HG02623 (cell line): ENCODE measurements around the gene PPP4R3A.
"Not testable (repeated sequence)": the region's sequence is repeated elsewhere in the genome, so short reads cannot be mapped to it uniquely, and the experiment has no call there.

ENCODE experiments used
- ATAC-seq: cut with Tn5 transposase; IDR thresholded peaks from one replicate; pipeline ENCODE4 v1.9.1; 2021; ENCODE audit warnings: moderate library complexity; ENCODE audit not compliant: unreplicated experiment

PPP4R3A gene

DNA sequence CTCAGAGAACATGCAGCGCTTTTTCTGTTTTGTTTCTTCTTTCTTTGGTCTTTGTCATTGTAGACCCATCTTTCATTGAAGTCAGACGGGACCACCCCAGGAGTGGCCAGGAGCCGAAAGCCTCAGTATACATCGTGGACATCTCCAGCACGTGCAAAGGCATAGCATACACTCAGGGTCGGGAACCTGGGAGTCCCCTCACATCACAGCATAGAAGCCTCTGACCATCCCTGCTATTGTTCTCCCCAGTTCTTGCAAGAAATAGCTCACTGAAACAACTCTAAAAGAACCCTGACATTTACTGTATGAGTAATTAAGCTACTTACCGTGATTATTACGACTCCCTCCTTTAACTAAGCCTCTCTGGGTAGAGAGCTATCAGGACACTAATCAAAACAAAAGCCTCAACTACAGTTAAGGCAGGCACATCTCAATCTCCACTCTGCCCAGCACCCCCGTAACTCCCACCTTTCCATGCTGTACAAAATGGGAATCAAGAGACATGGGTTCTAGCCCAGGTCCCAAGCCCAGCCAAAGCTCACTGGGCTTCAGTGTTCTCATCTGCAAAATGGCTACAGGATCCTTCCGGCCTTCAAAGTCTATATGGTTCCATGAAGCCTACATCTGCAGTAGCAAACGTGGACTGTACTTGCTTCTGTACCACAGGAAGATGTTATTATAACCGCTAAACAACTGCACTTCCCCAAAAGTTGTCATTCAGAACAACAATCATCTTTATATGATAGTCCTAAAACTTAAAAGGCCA, 99.2 kb downstream of the PPP4R3A start:
- no peak for ATAC-seq

DNA sequence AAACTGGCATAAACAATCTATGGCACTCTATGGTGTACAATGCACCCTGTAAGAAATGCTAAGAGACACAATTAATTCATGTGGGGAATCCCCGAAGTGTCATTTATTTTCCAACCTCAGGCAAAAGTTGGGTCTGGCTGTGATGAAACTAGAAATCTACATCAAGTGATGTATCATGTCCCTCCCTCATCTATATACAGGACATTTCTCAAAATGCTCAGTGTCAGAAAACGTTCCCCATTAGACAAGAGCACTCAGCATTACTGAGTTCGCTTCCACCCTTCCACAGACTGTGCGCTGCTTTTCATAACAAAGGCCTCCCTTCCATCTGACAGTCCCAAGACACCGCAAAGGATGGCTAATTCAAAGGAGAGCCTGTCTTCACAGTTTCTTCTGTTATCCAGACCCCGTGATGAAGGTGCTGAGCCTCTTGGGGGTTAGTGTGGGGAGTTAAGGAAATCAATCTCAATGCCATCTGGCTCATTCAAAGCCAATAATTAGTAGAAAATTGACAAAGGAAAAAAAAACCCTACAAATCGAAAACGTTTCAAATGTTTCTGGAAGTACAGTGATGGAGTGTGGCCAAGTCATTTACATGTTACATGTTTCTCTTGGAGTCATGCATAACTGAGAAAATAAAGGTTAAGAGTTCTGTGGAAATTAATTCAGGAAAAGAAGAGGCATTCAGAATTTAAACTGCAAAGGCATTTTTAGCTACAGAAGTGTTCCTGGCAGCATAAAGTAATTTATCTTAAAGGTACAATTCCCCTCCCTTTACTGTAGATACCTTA, 100.0 kb downstream of the PPP4R3A start:
- no peak for ATAC-seq

DNA sequence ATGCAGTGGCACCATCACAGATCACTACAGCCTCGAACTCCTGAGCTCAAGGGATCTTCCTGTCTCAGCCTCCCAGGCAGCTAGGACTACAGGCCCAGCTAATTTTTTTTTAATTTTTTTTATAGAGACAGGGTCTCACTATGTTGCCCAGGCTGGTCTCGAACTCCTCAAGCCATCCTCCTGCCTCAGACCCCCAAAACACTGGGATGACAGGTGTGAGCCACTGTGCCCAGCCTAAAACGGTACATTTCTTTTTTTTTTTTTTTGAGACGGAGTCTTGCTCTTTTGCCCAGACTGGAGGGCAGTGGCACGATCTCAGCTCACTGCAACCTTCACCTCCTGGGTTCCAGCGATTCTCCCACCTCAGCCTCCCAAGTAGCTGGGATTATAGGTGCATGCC, 100.9 kb downstream of the PPP4R3A start:
- not testable (repeated sequence) for ATAC-seq
